ENCODE measurements around the gene ZRANB1. TPM values are rescaled to one million over a fixed set of nuclear protein-coding genes. Genes with fewer than 3 reads are reported as not detected.

Gene ZRANB1
- total RNA-seq, 1 donor from 2014 or later, result 24.2 TPM

DNA sequence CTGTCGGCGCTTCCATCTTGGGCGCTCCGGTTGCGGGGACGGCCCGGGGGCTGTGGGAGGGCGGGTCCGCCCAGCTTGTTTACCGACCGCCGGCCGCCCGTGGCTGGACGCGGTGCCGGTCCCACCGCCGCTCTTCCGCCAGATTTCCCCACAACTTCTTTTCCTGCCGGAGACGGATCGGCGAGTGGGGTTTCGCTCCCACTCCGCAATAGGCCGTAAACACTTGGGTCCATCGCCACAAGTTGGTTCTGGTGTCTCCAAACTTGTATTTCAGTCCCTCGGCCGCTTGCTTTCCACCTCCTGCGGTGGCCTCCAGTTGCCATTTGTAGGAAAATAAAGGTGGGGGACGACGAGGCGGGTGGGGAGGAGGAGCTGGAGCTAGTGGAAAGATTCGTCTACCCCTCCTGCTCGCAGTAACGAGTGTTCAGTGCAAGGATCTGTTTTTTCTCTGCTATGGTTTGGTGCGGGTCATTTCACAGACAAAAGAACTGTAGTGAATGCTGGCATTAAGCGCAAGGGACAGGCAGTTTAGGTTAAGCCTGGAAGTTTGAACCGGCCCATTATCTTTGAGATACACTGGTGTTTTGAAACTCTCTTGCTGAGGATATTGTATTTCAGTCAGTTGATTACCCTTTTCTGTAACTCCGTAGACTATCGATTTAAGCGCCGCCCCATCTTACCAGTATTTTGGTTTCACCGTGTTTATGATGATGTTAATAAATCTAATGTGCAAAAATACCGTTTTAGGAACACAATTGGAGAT is 24.3 kb upstream of the ZRANB1 start:
- ATAC-seq (ENCODE audit: poor library complexity), result peak; percentile 8
- peak; percentile 53 for DNase-seq
- intact Hi-C loops (cut with DNase I), result no loop called here

DNA sequence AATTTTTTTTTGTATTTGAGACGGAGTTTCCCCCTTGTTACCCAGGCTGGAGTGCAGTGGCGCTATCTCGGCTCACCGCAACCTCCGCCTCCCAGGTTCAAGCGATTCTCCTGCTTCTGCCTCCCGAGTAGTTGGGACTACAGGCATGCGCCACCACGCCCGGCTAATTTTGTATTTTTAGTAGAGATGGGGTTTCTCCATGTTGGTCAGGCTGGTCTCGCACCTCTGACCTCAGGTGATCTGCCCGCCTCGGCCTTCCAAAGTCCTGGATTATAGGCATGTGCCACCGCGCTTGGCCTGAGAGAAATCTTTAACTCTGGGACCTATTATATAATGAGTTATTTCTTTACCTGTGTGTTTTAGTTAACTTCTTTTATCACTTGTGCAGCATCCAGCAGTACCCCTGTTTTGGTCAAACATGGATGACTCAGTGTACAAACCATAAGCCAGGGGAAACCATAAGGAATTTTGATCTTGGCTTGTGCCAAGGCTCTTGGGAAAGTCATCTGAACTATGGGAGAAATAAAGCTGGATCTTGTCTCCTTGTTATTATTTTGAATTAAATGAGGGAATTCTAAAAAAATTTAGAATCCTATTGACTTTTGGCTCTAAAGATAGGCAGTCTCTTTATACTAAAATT is 23.6 kb upstream of the ZRANB1 start:
- DNase-seq (no peak), ATAC-seq (ENCODE audit: poor library complexity) (no peak)
- intact Hi-C loops (cut with DNase I), result no loop called here

DNA sequence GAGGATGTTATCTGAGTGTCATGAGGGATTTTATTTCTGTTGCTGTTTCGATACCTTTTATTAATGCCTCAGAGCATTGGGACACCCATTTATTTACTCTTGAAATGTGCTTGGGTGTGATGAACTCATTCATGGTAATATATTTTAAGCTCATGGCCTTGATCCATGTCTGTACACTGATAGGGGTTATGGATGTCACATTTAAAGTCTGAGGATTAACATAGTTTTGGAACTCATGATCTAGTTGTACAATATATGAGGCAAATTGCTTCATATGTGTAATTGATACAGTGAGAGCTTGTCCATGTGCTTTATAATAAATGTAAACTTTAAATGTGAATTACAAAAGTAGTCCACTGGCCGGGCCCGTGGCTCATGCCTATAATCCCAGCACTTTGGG is 23.0 kb upstream of the ZRANB1 start:
- ATAC-seq (ENCODE audit: poor library complexity) (no peak), DNase-seq (no peak)
- intact Hi-C loops (cut with DNase I), result no loop called here

DNA sequence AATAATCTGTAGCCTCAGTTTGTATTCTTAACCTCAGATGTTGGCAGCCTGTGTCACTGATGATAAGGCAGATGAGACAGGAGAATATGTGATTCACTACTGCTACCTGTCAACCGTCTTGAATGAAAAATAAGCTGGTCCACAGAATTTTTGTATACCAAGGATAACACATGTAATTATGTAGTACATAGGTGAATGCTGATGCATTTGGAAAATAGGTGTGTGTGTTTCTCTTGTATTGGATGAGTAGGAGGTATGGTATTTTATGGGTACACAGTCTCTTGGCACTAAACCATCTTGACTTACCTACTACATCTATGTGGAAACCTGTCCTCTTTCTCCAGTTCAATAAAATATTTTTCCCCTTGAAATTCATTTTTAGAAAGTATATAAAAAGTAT is 20.7 kb upstream of the ZRANB1 start:
- DNase-seq (no peak), ATAC-seq (ENCODE audit: poor library complexity) (no peak)
- intact Hi-C loops (cut with DNase I), result no loop called here

DNA sequence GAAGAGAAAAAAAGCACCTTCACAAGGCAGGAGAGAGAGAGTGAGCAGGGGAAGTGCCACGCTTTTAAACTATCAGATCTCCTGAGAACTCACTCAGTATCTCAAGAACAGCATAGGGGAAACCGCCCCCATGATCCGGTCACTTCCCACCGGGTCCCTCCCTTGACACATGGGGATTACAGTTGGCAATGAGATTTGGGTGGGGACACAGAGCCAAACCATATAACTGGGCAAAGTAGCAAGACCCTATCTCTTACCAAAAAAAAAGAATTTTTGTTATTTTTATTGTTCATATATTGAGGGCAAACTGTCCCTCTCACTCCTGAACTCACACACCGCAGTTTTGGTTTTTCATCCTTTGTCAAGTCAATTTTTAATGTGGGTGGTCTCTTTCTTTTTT is 18.2 kb upstream of the ZRANB1 start:
- no peak for DNase-seq
- intact Hi-C loops (cut with DNase I), result no loop called here
- ATAC-seq (ENCODE audit: poor library complexity), result no peak

DNA sequence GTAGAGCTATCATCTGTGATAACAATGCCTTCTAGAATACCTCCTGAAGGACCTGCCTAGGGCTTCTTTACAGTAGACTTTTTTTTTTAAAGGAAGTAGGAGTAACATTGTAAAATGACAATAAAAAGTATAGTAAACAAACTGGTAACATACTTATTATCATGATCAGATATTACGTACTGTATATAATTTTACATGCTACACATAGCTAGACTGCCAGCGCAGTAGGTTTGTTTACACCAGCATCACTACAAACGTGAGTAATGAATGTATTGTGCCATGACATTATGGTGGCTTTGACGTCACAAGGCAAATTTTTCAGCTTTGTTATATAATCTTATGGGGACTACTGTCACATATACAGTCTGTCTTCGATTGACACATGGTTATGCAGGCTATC is 15.4 kb upstream of the ZRANB1 start:
- intact Hi-C loops (cut with DNase I), result no loop called here
- ATAC-seq (ENCODE audit: poor library complexity) (no peak), DNase-seq (no peak)

DNA sequence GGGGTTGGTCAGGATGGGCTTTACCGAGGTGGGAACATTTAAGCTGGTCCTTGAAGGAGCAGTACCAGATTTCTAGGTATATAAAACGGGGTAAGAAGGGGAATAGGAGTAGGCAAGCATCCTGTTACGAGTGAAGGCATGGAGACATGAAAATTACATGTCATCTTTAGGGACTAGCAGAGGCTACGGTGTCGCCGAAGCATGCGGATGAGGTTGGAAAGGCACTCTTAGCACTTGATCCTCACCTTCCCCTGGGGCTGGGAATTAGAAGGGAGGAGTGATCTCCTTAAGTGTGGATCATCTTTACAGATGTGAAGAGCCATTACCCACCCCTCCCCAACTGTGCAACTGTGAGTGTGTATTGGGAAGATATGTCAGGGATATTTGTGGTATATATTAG is 13.8 kb upstream of the ZRANB1 start:
- intact Hi-C loops (cut with DNase I), result no loop called here
- no peak for DNase-seq
- no peak for ATAC-seq (ENCODE audit: poor library complexity)

DNA sequence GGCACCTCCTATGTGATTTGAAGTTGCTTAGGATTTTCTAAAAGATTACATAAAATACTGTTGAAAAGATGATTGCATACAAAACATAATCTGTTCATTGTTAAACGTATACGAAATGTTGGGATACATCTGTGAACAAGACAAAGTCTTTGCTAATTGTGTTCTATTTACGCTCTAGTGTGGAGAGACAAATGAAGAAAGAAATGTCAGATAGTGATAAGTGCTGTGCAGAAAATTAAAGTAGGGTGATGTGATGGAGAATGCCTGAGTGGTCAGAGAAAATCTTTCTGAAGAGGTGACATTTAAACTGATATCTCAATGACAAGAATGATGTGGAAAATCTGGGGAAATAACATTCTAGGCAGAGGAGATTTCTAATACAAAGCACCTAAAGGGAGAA is 13.4 kb upstream of the ZRANB1 start:
- intact Hi-C loops (cut with DNase I), result no loop called here
- DNase-seq, result no peak
- ATAC-seq (ENCODE audit: poor library complexity), result peak; percentile 44

DNA sequence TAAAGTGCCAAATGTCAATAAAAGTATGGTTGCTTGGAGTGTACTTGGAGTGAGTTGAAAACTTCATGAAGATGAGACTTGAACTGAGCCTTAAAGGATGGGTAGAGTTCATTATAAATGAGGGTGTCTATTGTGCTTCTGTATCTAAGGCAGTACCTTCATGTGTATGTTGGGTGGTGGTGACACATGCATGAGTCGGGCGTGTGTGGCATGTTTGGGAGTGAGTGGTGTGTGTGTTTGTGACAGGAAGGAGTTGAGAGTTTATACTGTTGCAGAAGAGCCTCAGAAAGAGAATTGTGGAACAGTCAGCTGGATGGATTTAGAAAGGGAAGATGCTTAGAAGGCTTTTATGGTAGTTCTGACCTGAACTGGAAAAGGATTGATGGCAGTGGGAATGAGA is 6.0 kb upstream of the ZRANB1 start:
- intact Hi-C loops (cut with DNase I), result no loop called here
- no peak for ATAC-seq (ENCODE audit: poor library complexity)

DNA sequence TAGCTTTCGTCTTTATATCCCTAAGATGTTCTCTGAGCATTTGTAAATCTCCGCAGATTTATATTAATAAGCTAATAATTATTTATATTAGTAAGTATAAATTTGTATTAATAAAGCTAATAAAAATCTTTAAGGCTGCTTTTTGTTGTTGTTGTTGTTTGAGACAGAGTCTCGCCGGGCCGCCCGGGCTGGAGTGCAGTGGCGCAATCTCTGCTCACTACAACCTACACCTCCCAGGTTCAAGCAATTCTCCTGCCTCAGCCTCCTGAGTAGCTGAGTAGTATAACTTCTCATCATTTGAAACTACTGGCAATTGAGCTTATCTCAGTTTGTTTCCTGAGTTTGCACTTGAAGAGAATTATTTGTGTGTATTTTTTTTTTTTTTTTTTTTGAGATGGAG is 5.1 kb upstream of the ZRANB1 start:
- intact Hi-C loops (cut with DNase I), result no loop called here
- DNase-seq, result no peak
- no peak for ATAC-seq (ENCODE audit: poor library complexity)

More for the DNA sequence above, 6.0 kb upstream of the ZRANB1 start:
- no peak for DNase-seq

DNA sequence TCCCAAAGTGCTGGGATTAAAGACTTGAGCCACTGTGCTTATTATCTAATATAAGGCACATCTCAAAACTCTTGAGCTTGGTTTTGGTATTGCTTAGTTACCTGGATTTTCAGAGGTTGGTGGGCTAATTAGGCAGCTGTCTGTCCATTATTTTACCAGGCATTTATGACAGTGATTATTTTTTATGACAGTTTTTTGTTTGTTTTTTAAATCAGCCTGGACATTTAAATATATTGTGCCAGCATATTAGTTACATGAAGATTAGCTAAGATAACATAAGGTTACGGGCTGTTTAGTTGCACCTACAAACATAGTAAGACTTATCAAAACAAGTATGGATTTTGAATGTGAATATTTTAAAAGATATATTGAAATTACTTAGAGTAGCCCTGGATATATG is 2.6 kb upstream of the ZRANB1 start:
- no peak for ATAC-seq (ENCODE audit: poor library complexity)
- intact Hi-C loops (cut with DNase I), result no loop called here
- no peak for DNase-seq

DNA sequence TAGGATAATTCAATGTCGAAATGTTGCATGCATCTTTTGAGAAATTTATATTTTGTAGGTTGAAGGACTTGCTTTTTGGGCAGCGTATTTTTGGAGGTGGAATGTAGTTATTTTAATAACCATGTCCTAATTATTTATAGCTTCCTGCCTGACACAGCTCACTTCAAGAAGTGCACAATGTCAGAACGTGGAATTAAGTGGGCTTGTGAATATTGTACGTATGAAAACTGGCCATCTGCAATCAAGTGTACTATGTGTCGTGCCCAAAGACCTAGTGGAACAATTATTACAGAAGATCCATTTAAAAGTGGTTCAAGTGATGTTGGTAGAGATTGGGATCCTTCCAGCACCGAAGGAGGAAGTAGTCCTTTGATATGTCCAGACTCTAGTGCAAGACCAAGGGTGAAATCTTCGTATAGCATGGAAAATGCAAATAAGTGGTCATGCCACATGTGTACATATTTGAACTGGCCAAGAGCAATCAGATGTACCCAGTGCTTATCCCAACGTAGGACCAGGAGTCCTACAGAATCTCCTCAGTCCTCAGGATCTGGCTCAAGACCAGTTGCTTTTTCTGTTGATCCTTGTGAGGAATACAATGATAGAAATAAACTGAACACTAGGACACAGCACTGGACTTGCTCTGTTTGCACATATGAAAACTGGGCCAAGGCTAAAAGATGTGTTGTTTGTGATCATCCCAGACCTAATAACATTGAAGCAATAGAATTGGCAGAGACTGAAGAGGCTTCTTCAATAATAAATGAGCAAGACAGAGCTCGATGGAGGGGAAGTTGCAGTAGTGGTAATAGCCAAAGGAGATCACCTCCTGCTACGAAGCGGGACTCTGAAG is 620 bp downstream of the ZRANB1 start:
- intact Hi-C loops (cut with DNase I), result no loop called here
- no peak for DNase-seq
- peak; percentile 43 for ATAC-seq (ENCODE audit: poor library complexity)

DNA sequence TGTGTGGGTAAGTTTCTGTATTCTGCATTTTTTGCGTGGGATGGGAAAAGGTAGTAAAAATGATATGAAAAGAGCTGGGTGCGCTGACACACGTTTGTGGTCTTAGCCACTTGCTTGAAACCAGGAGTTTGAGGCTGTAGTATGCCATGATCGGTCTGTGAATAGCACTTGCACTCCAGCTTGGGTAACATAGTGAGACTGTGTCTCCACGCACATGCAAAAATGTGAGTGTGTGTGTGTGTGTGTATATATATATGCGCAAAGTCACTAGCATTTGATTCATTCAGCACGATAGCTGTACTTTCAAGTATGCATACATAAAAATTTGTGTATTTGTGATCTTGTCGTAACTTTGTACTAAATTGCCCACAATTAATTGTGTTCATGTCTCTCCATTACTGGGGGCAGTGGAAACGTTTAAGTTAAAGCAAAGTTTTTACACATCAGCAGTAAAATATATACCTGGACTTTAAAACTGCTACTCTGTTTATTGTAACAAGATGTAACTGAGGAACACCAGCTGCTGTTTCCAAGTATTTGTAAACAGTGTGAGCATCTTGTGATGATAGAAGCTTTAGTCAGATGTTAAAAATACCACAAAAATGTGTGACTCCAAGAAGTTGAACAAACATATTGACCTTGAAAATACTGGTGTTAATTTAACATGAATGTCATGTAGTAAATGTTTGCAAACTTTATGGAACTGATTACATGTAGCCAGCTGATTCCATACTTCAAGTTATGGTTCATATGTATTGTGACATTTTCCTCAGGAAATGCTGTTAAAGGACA is 1.6 kb downstream of the ZRANB1 start:
- ATAC-seq (ENCODE audit: poor library complexity) (peak; percentile 37), DNase-seq (no peak)
- intact Hi-C loops (cut with DNase I), result no loop called here

DNA sequence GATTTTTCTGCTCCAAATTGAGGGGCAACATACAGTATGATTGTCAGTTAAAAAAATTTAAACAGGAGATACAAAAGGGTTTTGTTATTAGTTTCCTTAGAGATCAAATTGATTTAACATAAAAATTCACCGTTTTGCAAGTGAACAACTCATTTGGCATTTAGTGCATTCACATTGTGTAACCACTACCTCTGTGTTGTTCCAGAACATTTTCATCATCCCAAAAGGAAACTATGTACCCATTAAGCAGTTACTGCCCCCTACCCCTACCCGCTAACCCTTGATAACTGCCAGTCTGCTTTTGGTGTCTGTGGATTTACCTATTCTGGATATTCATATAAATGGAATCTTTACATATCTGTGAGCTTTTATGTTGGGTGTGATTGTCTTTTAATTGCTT is 3.1 kb downstream of the ZRANB1 start:
- intact Hi-C loops (cut with DNase I), result no loop called here
- no peak for ATAC-seq (ENCODE audit: poor library complexity)
- no peak for DNase-seq

DNA sequence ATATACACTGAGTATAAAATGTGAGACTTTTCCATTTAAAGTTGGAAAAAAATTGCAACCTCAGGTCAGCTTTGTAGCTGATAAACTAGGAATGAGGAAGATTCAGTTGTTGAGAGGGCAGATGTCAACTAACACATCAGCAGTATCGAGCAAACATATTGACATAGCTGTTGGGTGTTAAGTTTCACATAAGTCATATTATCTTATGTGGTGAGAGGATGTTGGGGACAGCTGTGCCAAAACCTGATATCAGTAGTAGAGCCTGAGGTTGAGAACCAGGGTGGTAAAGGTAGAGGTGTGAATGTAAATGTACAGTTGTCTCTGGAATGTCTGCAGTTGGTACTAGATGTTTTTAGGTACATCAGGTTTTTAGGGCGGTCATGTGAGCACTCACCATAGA is 5.0 kb downstream of the ZRANB1 start:
- no peak for DNase-seq
- intact Hi-C loops (cut with DNase I), result no loop called here
- ATAC-seq (ENCODE audit: poor library complexity), result peak; percentile 25

DNA sequence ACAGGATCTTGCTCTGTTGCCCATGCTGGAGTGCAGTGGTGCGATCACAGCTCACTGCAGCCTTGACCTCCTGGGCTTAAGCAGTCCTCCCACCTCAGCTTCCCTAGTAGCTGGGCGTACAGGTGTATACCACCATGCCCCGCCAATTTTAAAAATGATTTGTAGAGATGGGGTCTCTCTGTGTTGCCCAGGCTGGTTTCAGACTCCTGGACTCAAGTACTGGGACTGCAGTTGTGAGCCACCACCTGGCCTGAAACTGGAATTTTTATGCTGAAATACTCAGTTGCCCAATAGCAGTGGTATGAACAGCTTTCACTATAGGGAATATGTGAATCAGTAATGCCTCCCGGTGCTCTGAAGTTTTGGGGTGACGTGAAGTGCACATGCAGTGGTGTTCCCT is 7.6 kb downstream of the ZRANB1 start:
- DNase-seq (no peak), ATAC-seq (ENCODE audit: poor library complexity) (no peak)
- intact Hi-C loops (cut with DNase I), result no loop called here

DNA sequence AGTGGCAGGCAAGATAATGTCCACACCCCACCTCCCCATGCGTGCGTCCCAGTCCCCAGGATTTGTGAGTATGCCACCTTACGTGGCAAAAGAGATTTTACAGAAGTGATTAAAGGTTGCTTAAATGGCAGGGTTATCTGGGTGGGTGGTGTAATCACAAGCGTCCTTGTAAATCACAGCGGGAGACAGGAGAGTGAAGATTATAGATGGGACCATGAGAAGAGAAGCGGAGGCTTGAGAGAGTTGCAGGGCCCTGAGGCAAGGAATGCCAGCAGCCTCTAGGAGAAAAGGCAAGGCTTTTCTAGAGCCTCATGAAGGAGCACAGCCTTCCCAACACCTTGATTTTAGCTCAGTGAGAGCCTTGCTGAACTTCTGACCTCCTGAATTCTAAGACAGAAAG is 10.2 kb downstream of the ZRANB1 start:
- DNase-seq (no peak), ATAC-seq (ENCODE audit: poor library complexity) (no peak)
- intact Hi-C loops (cut with DNase I), result no loop called here

DNA sequence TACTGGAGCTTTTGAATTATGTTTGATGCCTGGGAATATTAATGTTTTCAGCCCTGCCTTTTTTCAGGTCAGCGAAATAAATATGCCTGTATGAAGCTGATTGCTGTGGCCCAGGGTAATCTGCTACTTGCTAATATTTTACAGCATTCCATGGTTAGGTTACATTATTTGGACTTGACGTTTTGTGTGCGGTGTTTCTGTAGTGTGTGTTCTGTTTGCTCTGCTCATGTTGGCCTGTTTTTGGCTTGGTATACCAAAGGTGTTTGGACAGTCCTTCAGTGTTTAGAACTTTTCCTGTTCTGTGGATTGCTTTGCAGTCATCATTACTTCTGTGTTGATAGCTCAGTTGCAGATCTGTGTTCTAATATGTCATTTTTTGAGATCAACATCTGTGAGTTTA is 11.5 kb downstream of the ZRANB1 start:
- intact Hi-C loops (cut with DNase I), result no loop called here
- ATAC-seq (ENCODE audit: poor library complexity) (no peak), DNase-seq (no peak)

DNA sequence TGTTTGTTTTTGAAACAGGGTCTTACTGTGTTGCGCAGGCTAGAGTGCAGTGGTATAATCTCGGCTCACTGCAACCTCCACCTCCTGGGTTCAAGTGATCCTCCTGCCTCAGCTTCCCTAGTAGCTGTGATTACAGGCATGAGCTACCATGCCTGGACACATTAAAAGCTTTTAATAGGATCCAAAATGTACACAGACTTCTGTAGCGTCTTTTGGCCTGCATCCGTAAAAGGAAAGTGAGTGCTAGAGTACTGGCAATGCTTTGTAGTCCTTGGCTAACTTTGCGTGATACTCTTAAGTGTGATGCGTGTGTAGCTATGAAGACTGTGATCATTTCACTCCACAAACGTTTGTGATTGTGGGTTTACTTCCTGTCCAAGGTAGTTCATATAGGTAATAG is 13.3 kb downstream of the ZRANB1 start:
- no peak for DNase-seq
- peak; percentile 28 for ATAC-seq (ENCODE audit: poor library complexity)

More for the DNA sequence above, 13.3 kb downstream of the ZRANB1 start:
- intact Hi-C loops (cut with DNase I), result no loop called here
